Activated T-cell treated with anti-CD3 and anti-CD28 coated beads, Interleukin-2, amount 50 U/mL, for 72 hours (primary cell): ENCODE data around the gene MZT2A. TPM values are rescaled to one million over a fixed set of nuclear protein-coding genes. Genes with fewer than 3 reads are reported as not detected.
"Not testable (repeated sequence)": the region's sequence is repeated elsewhere in the genome, so short reads cannot be mapped to it uniquely, and the experiment has no call there.

ENCODE experiments used
- ATAC-seq, 2 donors: fragments of 150-1000 bp; cut with Tn5 transposase; replicated peaks in 1 of 2; 2 replicates each; pipeline ENCODE4 v1.10.0; 2021; ENCODE audit warnings: moderate library complexity in 2 of 2, mild to moderate bottlenecking in 1 of 2
- DNase-seq, 2 donors: peaks; one replicate each; pipeline ENCODE4 v3.0.0; 2021 to 2022; ENCODE audit warnings: mixed read lengths in 1 of 2
- H3K27ac Mint-ChIP-seq: one replicate; pipeline ENCODE4 v1.8.0; 2022; ENCODE audit warnings: mild to moderate bottlenecking, moderate library complexity, mixed read lengths
- H3K27me3 Mint-ChIP-seq: one replicate; pipeline ENCODE4 v1.8.0; 2022; ENCODE audit warnings: low read depth, mixed read lengths
- H3K36me3 Mint-ChIP-seq, 2 donors: one replicate each; pipeline ENCODE4 v1.8.0; 2022; ENCODE audit warnings: mixed read lengths in 2 of 2, mild to moderate bottlenecking in 1 of 2; ENCODE audit not compliant: insufficient read depth in 2 of 2
- H3K4me1 Mint-ChIP-seq: one replicate; pipeline ENCODE4 v1.8.0; 2022; ENCODE audit warnings: low read depth, mixed read lengths
- H3K4me3 Mint-ChIP-seq, 2 donors: one replicate each; pipeline ENCODE4 v1.8.0; 2022; ENCODE audit warnings: mild to moderate bottlenecking in 2 of 2, mixed read lengths in 2 of 2, moderate library complexity in 2 of 2
- H3K9me3 Mint-ChIP-seq, 2 donors: one replicate each; pipeline ENCODE4 v1.8.0; 2022; ENCODE audit warnings: mixed read lengths in 2 of 2
- total RNA-seq, 2 donors: library from RNA; stranded (reverse); gene quantifications; one replicate each; pipeline ENCODE4 v1.2.3, GENCODE V29; 2022

MZT2A gene, protein sequence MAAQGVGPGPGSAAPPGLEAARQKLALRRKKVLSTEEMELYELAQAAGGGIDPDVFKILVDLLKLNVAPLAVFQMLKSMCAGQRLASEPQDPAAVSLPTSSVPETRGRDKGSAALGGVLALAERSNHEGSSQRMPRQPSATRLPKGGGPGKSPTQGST
- 100 to 1,000 TPM; 158 to 178 TPM for total RNA-seq

DNA sequence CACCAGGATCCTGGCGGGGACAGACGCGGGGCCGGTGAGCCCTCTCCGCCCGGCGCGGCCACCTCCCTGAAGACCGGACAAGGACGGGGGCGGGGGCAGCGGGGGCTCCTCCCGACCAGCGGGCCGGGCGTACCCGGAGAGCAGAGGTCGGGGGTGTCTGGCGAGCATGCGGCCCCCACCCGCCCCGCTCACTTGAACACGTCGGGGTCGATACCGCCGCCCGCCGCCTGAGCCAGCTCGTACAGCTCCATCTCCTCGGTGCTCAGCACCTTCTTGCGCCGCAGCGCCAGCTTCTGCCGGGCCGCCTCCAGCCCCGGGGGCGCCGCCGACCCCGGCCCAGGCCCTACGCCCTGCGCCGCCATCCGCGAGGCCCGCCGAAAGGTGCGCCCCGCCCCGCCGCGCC is at the start of gene MZT2A:
TSS of gene MZT2A (minus strand) at position 383 of the 403 bp plus-strand sequence. CDS start at position 362, 21 bp downstream.
- Mint-ChIP-seq H3K27ac (peak within 1 kb of the TSS; percentile 96), H3K4me1 (peaks cover 51% of the 10 kb centered on the region)
- peak; percentile 4 to 12 for ATAC-seq

DNA sequence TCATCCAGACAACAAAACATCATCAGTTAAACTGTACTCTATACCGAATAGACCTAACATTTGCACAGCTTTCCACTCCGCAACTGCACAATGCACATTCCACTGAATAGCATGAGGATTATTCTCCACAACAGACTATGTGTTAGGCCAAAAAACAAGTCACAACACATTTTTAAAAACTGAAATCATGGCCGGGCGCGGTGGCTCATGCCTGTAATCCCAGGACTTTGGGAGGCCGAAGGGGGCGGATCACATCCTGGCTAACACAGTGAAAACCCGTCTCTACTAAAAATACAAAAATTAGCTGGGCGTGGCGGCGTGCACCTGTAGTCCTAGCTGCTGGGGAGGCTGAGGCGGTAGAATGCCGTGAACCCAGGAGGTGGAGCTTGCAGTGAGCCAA is 46.7 kb upstream of the MZT2A start:
- not testable (repeated sequence) for H3K36me3 Mint-ChIP-seq, H3K27ac Mint-ChIP-seq, ATAC-seq, DNase-seq, H3K9me3 Mint-ChIP-seq, H3K4me3 Mint-ChIP-seq, H3K27me3 Mint-ChIP-seq, H3K4me1 Mint-ChIP-seq

More for the DNA sequence above, at the start of gene MZT2A:
- not testable (repeated sequence) for DNase-seq, H3K27me3 Mint-ChIP-seq, H3K9me3 Mint-ChIP-seq
- peak within 1 kb of the TSS; percentile 94 to 97 for H3K4me3 Mint-ChIP-seq
- peaks cover 3 to 15% of the 10 kb centered on the region in 2 donors for H3K36me3 Mint-ChIP-seq

DNA sequence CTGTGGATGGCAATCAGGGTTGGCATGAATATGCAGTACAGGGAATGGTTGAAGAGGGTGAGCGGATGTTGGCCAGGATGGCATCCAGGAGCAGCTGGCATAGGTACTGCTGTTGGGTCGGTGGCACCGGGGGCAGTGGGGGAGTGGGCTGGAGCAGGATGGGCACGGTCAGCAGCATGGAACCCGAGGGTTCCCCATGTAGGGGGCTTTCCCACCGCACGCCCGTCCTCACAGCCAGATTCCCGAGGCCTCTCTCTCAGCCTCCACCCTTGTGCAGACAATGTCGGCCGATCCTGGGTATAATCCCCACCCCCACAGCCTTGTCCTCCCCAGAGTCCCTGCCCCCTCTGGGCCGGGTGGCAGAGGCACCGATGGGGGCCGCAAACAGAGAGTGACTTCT is 44.6 kb upstream of the MZT2A start:
- not testable (repeated sequence) for H3K36me3 Mint-ChIP-seq, H3K9me3 Mint-ChIP-seq, H3K27me3 Mint-ChIP-seq, H3K4me1 Mint-ChIP-seq, DNase-seq, H3K27ac Mint-ChIP-seq, H3K4me3 Mint-ChIP-seq, ATAC-seq

DNA sequence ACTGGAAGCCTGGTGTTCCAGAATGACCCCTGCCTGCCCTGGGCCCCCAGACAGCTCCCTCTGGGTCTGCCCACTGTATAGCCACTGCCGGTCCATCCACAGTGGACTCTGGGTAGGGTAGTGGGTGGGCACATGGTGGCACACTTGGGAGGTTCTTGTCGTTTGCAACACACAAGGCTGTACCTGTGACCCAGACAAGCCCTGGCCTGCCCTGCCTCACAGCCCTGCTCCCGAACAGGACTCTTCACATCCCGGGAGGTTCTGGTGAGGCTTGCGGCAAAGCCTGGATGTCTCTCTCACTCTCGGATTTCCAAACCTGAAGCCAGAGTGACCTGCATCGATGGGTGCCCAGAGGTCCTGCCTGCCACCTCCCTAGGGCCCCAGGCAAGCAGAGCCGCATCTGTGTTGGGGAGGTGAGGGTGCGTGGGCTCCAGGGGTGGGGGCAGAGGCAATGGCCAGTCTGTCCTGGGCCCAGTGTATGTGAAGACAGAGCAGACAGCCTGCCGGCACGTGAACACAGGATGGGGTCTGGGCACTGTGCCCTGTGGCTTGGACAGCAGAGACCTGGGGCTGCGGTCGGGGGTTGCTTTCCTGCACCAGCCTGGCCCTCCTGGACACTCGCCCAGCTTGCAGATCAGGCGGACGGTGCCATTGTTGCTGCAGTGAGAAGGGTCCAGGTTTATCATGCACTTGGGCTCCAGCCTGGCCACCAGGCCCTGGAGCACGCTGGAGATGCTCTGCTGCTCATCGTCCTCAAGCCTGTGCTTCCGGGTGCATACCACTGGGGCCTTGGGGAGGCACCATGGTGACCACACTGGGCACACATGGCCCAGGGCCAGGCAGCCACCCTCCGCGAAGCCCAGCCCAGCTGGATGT is 44.0 kb upstream of the MZT2A start:
- H3K4me3 Mint-ChIP-seq, ATAC-seq, DNase-seq, H3K27ac Mint-ChIP-seq, H3K4me1 Mint-ChIP-seq, H3K36me3 Mint-ChIP-seq, H3K27me3 Mint-ChIP-seq, H3K9me3 Mint-ChIP-seq: not testable (repeated sequence)

DNA sequence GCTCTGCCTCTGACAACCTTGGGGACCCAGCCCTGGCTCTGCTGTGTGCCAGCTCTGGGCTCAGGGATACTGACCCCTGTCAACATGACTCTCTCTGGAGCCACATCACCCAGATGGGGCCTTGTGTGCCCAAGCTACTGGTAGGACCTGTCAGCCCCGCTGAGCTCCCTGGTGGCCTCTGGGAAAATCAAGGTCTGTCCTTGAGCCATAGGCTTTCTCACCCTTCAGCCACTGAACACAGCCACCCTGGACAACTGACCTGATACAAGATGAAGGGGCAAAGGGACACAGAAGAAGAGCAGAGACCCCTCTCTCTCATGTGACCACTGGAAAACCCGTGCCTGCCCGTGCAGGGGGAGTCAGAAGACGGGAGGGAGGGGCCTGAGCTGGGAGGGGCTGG is 43.3 kb upstream of the MZT2A start:
- ATAC-seq (no peak), DNase-seq (no peak)
- no peak overlapping the region for H3K4me3 Mint-ChIP-seq
- no peaks in the 10 kb centered on the region for H3K9me3 Mint-ChIP-seq
- no peaks in the 10 kb centered on the region for H3K27me3 Mint-ChIP-seq
- H3K27ac Mint-ChIP-seq = no peak overlapping the region
- H3K4me1 Mint-ChIP-seq = no peaks in the 10 kb centered on the region
- no peaks in the 10 kb centered on the region for H3K36me3 Mint-ChIP-seq

DNA sequence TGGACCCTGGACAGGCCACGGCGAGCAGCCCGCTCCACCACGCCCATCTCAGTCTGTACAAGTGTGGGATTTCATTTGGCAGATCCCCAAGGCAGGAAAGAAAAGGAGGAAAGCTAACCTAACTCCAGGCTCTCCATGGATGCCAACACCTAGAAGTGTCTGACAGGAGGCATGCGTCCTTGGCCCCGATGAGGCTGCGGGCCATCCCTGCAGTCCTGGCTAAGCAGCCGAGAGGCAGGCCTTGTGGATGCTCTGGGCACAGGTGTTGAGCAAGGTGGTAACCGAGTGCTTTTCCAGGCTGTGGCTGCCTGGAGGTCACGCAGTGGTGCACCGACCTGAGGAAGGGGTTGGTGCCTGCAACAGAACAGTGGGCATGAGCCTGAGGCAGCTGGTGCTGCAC is 42.8 kb upstream of the MZT2A start:
- not testable (repeated sequence) for DNase-seq, H3K4me1 Mint-ChIP-seq, H3K27me3 Mint-ChIP-seq, H3K9me3 Mint-ChIP-seq, ATAC-seq, H3K4me3 Mint-ChIP-seq, H3K27ac Mint-ChIP-seq, H3K36me3 Mint-ChIP-seq

DNA sequence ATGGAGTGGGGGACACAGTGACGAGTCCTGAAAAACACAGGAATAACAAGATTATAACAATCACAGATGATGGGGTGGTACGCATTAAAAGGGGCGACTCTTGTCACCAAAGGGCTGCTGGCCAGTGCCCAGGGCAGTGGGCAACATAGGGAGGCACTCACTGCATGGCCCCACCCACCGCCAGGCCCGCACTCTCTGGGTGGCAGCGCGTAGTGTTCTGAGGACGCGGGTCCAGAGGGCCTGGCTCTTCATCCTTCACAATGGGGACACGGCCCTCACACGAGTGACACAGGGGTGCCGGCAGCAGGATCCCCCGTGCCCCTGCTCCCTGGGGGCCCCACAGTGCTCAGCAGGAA is 42.1 kb upstream of the MZT2A start:
- not testable (repeated sequence) for H3K4me1 Mint-ChIP-seq, H3K4me3 Mint-ChIP-seq, H3K27ac Mint-ChIP-seq, H3K36me3 Mint-ChIP-seq, H3K9me3 Mint-ChIP-seq, DNase-seq, ATAC-seq, H3K27me3 Mint-ChIP-seq

DNA sequence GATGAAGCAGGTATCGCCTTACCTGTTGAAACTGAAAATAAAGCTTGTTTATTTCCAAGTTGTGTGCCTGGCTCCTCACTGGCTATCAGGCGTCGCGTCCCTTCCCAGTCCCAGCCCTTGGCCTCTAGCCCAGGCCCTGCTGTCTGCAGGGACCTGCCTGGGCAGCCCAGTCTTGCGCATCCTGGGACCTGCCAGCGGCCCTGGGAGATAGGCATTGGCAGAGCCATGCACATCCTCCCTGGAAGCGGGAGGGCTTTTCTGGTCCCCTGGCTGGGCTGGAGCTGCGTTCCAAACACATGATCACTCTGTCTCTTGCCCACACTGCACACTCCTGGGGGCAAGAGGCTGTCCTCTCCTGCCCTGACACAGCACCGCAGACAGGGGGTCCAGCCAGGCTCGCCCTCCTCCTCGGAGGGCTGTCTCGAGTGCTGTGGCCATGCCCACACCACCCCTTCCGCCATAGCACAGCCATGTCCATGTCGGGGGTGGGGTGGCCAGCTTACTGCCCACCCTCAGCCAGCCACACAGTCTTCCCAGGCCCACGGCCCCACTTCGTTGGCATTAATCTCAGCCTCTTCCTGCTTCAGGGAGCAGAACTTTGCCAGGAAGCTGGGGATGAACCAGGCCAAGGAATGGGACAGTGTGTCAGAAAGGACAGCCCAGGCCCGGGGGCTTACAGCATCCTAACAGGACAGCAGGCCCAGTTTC is 41.6 kb upstream of the MZT2A start:
- not testable (repeated sequence) for H3K4me3 Mint-ChIP-seq, H3K4me1 Mint-ChIP-seq, H3K27ac Mint-ChIP-seq, ATAC-seq, H3K36me3 Mint-ChIP-seq, DNase-seq, H3K27me3 Mint-ChIP-seq, H3K9me3 Mint-ChIP-seq

DNA sequence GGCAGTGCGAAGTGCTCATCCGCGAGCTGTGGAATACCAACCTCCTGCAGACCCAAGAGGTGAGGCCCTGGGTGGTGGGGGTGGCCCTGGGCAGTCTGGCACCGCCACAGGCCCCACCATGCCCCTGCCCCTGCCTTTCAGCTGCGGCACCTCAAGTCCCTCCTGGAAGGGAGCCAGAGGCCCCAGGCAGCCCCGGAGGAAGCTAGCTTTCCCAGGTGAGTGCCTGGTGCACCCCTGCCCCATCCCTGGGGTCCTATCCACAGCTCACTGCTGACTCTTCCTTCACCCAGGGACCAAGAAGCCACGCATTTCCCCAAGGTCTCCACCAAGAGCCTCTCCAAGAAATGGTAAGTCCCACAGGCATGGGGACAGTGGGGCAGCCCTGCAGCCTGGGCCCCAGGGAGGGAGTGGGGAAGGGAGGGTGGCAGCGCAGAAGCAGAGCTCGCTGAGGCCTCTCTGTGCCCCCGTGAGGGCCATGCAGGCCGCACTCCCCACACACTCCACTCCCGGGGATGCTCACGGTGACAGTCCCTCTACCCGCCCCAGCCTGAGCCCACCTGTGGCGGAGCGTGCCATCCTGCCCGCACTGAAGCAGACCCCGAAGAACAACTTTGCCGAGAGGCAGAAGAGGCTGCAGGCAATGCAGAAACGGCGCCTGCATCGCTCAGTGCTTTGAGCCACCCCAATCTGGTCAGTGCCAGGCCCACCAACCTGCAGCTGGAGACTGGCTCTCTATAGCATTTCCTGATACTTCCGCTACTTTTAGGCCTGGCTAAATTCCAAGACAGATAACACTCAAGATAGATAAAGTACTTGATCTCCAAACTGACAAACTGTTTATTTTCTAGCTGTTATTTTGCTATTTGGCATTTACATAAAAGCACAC is 40.8 kb upstream of the MZT2A start:
- DNase-seq, H3K27me3 Mint-ChIP-seq, H3K4me3 Mint-ChIP-seq, ATAC-seq, H3K36me3 Mint-ChIP-seq, H3K9me3 Mint-ChIP-seq, H3K27ac Mint-ChIP-seq: not testable (repeated sequence)
- peaks cover 14% of the 10 kb centered on the region for H3K4me1 Mint-ChIP-seq

DNA sequence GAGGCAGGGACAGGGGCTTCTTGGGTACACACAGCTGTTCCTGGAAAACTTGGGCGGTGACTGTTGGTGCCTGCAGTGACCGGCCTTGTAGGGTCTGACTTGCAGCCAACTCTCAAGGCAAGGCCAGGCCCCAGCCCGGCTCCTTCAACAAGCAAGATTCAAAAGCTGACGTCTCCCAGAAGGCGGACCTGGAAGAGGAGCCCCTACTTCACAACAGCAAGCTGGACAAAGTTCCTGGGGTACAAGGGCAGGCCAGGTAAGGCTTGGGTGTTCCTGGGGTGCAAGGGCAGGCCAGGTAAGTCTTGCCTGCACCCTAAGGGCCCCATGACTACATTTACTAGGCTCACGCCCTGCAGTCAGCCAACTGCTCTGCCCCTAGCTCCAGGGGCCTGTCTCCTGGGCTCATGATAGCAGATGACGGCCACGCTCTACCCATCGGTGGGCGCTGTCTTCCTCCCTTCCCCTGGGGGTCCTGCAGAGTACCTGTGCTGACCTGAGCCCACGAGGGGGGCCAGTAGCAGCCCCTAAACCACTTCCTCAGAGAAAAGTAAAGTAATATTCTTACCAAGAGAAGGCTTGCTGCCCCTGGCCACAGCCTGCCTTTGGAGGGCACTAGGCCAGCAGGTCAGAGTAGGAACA is 39.5 kb upstream of the MZT2A start:
- not testable (repeated sequence) for DNase-seq, H3K9me3 Mint-ChIP-seq, H3K27me3 Mint-ChIP-seq, H3K4me3 Mint-ChIP-seq, H3K36me3 Mint-ChIP-seq, ATAC-seq, H3K27ac Mint-ChIP-seq
- peaks cover 19% of the 10 kb centered on the region for H3K4me1 Mint-ChIP-seq

DNA sequence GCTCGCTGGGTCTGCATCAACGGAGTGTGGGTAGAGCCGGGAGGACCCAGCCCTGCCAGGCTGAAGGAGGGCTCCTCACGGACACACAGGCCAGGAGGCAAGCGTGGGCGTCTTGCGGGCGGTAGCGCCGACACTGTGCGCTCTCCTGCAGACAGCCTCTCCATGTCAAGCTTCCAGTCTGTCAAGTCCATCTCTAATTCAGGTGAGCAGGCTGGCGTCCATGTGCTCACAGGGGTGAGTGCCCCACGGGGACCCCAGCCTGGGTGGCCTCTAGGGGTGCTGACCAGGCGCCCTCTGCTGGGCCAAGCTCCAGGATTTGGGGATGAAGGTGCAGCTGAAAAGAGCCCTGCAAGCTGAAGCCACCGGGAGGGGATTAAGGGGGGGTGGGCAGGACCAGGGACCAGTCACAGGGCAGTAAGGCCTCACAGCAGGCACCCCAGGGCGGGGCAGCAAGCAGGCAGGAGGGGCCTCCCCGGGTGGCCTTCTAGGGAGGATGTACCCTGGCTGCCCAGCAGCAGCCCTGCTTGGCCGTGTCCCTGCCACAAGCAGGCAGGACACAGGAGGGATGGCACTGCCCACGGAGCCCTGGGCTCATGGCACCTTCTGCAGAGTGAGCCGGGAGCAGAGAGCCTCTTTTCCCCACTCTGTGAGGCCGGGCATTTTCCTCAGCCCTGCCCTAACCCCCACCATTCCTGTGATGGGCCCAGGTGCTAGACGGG is 38.6 kb upstream of the MZT2A start:
- not testable (repeated sequence) for H3K9me3 Mint-ChIP-seq, ATAC-seq, H3K36me3 Mint-ChIP-seq, DNase-seq, H3K27ac Mint-ChIP-seq, H3K4me3 Mint-ChIP-seq, H3K27me3 Mint-ChIP-seq
- H3K4me1 Mint-ChIP-seq = peaks cover 19% of the 10 kb centered on the region
